T-helper 22 cell (primary cell): ENCODE data around the gene SLX9.

ENCODE experiments used
- DNase-seq: peaks from one replicate; pipeline ENCODE4 v3.0.0-alpha.2; 2020; ENCODE audit warnings: low read depth

SLX9 gene

GRCh38 chr21:44930543-44930981, 9.3 kb upstream of the SLX9 start:
- DNase-seq, result peak; percentile 56

GRCh38 chr21:44931137-44931500, 8.7 kb upstream of the SLX9 start:
- no peak for DNase-seq

GRCh38 chr21:44931501-44932407, 8.1 kb upstream of the SLX9 start:
- DNase-seq, result no peak

GRCh38 chr21:44932408-44933181, 7.2 kb upstream of the SLX9 start:
- no peak for DNase-seq

DNA sequence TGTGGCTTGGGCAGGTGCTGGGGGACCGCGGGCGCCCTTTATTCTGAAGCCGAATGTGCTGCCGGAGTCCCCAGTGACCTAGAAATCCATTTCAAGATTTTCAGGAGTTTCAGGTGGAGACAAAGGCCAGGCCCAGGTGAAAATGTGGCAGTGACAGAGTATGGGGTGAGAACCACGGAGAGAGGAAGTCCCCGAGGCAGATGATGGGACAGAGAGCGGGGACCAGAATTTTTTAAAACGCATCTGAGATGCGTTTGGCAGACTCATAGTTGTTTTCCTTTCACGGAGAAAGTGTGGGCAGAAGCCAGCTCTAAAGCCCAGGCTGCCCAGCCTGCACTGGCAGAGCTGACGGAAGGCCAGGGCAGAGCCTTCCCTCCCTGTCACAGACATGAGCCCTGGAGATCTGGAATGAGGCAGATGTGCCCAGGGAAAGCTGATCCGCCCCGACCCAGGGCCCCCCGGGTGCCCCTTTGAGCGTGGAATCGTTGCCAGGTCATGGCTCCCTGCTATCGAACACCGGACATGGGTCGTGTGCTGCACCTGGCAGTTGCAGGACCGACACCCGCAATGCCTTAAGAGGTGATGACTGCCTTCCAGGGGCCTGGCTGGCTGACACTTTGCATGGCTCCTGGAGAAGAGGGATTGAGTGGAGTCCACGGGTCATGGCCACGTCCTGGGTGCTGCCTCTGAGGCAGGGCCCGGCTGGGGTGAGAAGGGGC, 6.5 kb upstream of the SLX9 start:
- DNase-seq, result no peak

DNA sequence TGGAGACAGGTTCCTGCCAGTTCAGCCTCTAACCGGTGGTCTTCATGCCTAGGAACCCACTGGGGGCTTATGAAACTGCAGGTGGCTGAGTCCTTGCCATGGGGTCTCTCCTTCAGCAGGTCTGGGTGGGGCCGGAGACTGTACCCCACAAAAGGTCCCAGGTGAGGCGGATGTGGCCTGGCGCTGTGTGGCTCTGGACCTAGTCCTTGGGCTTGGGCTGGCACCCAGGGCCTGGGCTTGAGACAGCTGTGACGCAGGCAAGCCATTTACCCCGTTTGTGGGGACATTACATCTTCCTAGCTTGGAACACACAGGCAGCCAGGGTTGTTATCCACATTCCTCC, 5.9 kb upstream of the SLX9 start:
- no peak for DNase-seq

DNA sequence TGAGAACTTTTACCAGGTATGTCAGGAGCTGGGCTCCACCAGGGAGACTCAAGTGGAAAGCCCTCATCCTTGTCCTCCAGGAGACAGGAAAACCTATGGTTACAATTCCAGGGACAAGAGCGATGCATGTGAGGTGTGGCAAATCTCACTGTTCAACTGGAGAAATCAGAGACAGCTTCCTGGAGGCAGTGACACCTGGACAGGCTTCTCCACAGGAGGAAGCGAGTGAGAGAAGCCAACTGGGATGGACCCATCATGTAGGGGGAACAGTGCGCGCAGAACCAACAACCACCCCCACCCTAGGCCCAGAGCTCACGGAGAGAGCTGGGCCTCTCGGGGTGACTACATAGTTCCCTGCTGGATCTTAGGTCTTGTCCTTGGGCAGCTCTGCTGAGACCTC, 5.6 kb upstream of the SLX9 start:
- no peak for DNase-seq

DNA sequence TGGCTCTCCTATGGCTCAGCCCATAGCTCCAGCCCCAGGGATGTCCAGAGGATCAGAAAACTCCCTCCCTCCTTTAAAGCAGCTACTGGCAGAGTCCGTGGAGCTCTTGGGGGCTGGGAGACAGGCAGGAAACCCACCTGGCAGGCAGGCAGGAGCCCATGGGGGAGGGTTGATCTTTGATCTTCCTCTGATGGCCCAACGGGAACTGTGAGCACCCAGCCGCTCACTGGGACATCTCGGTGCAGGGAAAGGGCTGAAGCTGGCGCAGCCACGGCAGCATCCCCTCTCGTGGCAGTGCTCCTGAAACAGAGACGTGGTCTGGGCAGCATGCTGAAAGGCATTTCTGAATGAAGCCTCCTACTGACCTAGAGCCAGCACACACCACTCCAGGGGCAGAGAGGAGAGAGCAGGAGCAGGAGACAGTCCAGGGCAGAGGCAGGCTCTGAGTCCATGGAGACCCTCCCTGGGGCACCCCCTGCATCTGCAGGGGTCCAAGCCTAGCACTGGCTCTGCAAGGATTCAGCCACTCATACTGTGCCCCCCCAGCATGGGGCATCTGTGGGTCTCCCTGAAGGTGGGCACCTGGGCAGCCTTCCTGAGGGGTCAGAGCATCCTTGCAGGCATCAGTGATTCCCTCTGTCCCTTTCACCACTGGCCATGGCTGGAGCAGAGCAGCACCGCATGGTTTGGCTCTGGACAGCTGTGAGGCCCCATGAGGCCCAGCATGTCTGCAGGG, 4.9 kb upstream of the SLX9 start:
- DNase-seq, result no peak

GRCh38 chr21:44935533-44935927, 4.3 kb upstream of the SLX9 start:
- no peak for DNase-seq

- no peak for DNase-seq
Observed at GRCh38 chr21:44938772-44939531, 877 bp upstream of the SLX9 start.

DNA sequence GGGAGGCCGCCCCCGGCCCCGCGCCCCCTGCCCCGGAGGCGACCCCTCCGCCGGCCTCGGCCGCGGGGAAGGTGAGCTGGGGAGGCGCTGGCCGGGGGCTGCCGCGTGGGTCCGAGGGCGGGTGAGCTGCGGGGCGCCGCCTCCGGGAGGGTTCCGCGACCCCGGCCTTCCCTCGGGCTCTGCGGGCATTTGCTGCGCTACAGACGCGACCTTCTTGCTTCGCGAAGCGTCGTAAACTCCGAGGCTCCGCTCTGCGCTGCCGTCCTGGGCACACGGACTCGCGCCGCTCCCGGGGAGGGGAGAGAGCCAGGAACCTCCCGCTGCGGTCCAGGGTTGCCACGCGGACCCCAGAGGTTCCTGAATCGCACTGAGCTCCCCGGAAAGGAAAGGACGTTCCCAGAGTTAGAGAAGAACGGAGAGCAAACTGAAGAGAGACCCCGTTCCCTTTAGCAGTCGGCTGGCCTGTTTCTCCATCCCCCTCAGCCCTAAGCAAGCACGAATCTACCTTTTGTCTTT, 345 bp downstream of the SLX9 start:
- no peak for DNase-seq

- no peak for DNase-seq
Observed at GRCh38 chr21:44941567-44941966, 1.7 kb downstream of the SLX9 start.

- no peak for DNase-seq
Observed at GRCh38 chr21:44942566-44942965, 2.7 kb downstream of the SLX9 start.

GRCh38 chr21:44943005-44943685, 3.3 kb downstream of the SLX9 start:
- DNase-seq, result no peak

GRCh38 chr21:44943686-44944550, 4.1 kb downstream of the SLX9 start:
- no peak for DNase-seq

DNA sequence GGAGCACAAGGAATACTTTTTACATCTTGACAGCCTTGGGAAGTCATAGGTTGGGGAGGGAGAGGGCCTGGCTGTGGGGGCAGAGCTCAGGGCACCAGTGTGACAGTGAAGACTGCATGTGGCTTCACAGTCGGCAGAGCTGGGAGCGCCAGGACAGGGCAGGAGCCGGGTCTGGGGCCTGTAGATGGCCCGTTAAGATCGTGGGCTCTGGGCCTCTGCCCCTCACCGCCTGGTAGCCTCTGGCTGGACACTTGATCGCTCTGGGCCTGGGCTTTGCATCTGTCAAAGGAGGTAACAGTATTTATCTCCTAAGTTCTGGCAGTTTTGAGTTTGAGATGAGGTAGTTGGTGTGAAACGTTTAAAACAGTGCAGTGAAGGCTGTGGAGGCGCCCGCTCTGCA, 4.8 kb downstream of the SLX9 start:
- no peak for DNase-seq

GRCh38 chr21:44946254-44947041, 6.6 kb downstream of the SLX9 start:
- DNase-seq, result no peak

GRCh38 chr21:44947111-44947929, 7.5 kb downstream of the SLX9 start:
- DNase-seq, result no peak
